Endothelial cell of umbilical vein (primary cell): Measurements from ENCODE around the gene AOC2. TPM values are rescaled to one million over a fixed set of nuclear protein-coding genes. Genes with fewer than 3 reads are reported as not detected.
A peak's percentile ranks its signal among the peaks of the same experiment; 100 is the strongest.

ENCODE experiments used
- BruUV-seq: library from RNA; stranded (reverse); fragments of 400-500 nt; replicated peaks from 2 replicates; lab custom pipeline; 2021; lab: Mats Ljungman, UMichigan
- CTCF ChIA-PET: fragments of 300-600, 350-600 bp; sonication (Branson Sonifier 250); formaldehyde crosslinking; loops from one replicate; lab custom pipeline; 2021; ENCODE audit warnings: antibody characterized with exemption, inconsistent platforms; lab: Charles Lee
- POLR2A ChIA-PET: fragments of 300-600, 350-600 bp; sonication (Branson Sonifier 250); formaldehyde crosslinking; loops from one replicate; lab custom pipeline; 2021; ENCODE audit warnings: antibody characterized with exemption, inconsistent platforms; lab: Charles Lee
- DNase-seq: peaks from one replicate; pipeline ENCODE4 v3.0.0-alpha.2; 2011; ENCODE audit warnings: low read depth, low spot score
- FAIRE-seq: peaks from 2 replicates; lab custom pipeline; 2011; peaks lifted over from hg19 to GRCh38; lab: Jason Lieb, UNC
- H2AFZ ChIP-seq: 2 replicates; pipeline ENCODE4 v1.6.0; 2012; ENCODE audit warnings: low read depth, low read length, control low read depth, inconsistent platforms
- H3K27ac ChIP-seq: 2 replicates; pipeline ENCODE4 v1.5.1; 2011; ENCODE audit warnings: low read depth, mild to moderate bottlenecking, control low read depth, low read length, moderate library complexity; ENCODE audit not compliant: insufficient read depth
- H3K27me3 ChIP-seq, 2 experiments: 2 replicates each; pipeline versions ENCODE4 v1.6.0 to v1.6.1; 2011; ENCODE audit warnings: low read length in 2 of 2, mixed read lengths in 1 of 2; ENCODE audit not compliant: control insufficient read depth in 2 of 2, insufficient read depth in 2 of 2
- H3K36me3 ChIP-seq, 2 experiments: 2 replicates in 1 of 2; 3 replicates in 1 of 2; pipeline ENCODE4 v1.5.1; 2011; ENCODE audit warnings: low read length in 2 of 2, mild to moderate bottlenecking in 1 of 2, moderate library complexity in 1 of 2; ENCODE audit not compliant: control insufficient read depth in 2 of 2, insufficient read depth in 2 of 2; ENCODE audit errors: extremely low read depth in 1 of 2
- H3K4me1 ChIP-seq: 3 replicates; pipeline ENCODE4 v1.5.1; 2011; ENCODE audit warnings: mild to moderate bottlenecking, low read length; ENCODE audit not compliant: control insufficient read depth, insufficient read depth; ENCODE audit errors: extremely low read depth
- H3K4me2 ChIP-seq: 2 replicates; pipeline ENCODE4 v1.6.1; 2011; ENCODE audit warnings: low read length, control low read depth, mixed read lengths; ENCODE audit not compliant: insufficient read depth
- H3K4me3 ChIP-seq, 3 experiments: fragments of 200-600 bp in 1 of 3; sonication (generic), shearing (Covaris generic) in 1 of 3; replicated peaks in 1 of 3; 2 replicates each; pipeline ENCODE4 v1.5.1; 2011 to 2016; ENCODE audit warnings: control low read depth in 3 of 3, low read length in 3 of 3, mild to moderate bottlenecking in 2 of 3, inconsistent platforms in 1 of 3, low read depth in 1 of 3, moderate library complexity in 1 of 3; ENCODE audit not compliant: insufficient read depth in 1 of 3
- H3K79me2 ChIP-seq: 2 replicates; pipeline ENCODE4 v1.6.0; 2012; ENCODE audit warnings: low read length, inconsistent platforms; ENCODE audit not compliant: control insufficient read depth, insufficient read depth
- H3K9ac ChIP-seq: replicated peaks from 2 replicates; pipeline ENCODE3; 2011; ENCODE audit warnings: low read length, control low read depth; ENCODE audit not compliant: insufficient read depth; ENCODE audit errors: extremely low read depth
- H3K9me1 ChIP-seq: replicated peaks from 3 replicates; pipeline ENCODE4 v1.6.0; 2011; ENCODE audit warnings: mild to moderate bottlenecking, low read length; ENCODE audit not compliant: control insufficient read depth, insufficient read depth; ENCODE audit errors: extremely low read depth
- H3K9me3 ChIP-seq: replicated peaks from 2 replicates; pipeline ENCODE4 v1.5.1; 2012; ENCODE audit warnings: low read length, inconsistent platforms; ENCODE audit not compliant: control insufficient read depth, insufficient read depth
- H4K20me1 ChIP-seq: replicated peaks from 2 replicates; pipeline ENCODE3; 2011; ENCODE audit warnings: mild to moderate bottlenecking, low read length; ENCODE audit not compliant: control insufficient read depth, insufficient read depth; ENCODE audit errors: extremely low read depth
- EZH2 ChIP-seq: IDR thresholded peaks from 2 replicates; pipeline ENCODE4 v1.6.1; 2012; ENCODE audit warnings: borderline replicate concordance, low read depth, mild to moderate bottlenecking, moderate library complexity, low read length, inconsistent platforms; ENCODE audit not compliant: severe bottlenecking
- FOS ChIP-seq: IDR thresholded peaks from 2 replicates; pipeline ENCODE4 v1.6.1; 2011; ENCODE audit warnings: mild to moderate bottlenecking, low read length, moderate library complexity, borderline replicate concordance; ENCODE audit not compliant: insufficient read depth
- GATA2 ChIP-seq: IDR thresholded peaks from 2 replicates; pipeline ENCODE4 v1.7.0; 2011; ENCODE audit warnings: low read depth, mild to moderate bottlenecking, moderate library complexity, mixed read lengths, low read length; ENCODE audit not compliant: insufficient read length, insufficient read depth
- JUN ChIP-seq: IDR thresholded peaks from 2 replicates; pipeline ENCODE4 v1.6.1; 2011; ENCODE audit warnings: borderline replicate concordance, low read depth; ENCODE audit not compliant: insufficient read length, insufficient read depth
- MAX ChIP-seq: IDR thresholded peaks from 2 replicates; pipeline ENCODE4 v1.6.1; 2011; ENCODE audit not compliant: insufficient read depth, insufficient read length
- MYC ChIP-seq: IDR thresholded peaks from one replicate; pipeline ENCODE4 v1.6.1; 2011; ENCODE audit warnings: mild to moderate bottlenecking, low read depth, low read length
- POLR2A ChIP-seq: IDR thresholded peaks from 2 replicates; pipeline ENCODE4 v1.6.1; 2012; ENCODE audit warnings: low read depth, mild to moderate bottlenecking, control low read depth, low read length
- POLR2AphosphoS5 ChIP-seq: IDR thresholded peaks from 2 replicates; pipeline ENCODE4 v1.6.1; 2012; ENCODE audit warnings: low read depth, mild to moderate bottlenecking, control low read depth, low read length, moderate library complexity; ENCODE audit not compliant: insufficient read depth
- dilution Hi-C: fragments of 300-500 bp; cut with MboI; formaldehyde crosslinking; loops from one replicate; pipeline ENCODE4 v1.15.0; 2019; ENCODE audit warnings: low sequenced_read_pairs; ENCODE audit not compliant: extremely low pct_ligation_motif_present
- intact Hi-C: fragments of 100-400 bp; cut with micrococcal nuclease; formaldehyde crosslinking; loops from one replicate; pipeline ENCODE4 v1.10.0; 2022
- polyA plus RNA-seq, 4 experiments: library from polyadenylated mRNA; depleted of rRNA in 3 of 4; stranded (reverse) in 3 of 4; unstranded in 1 of 4; fragments of >200 nt; gene quantifications; 2 replicates each; pipeline versions ENCODE4 v1.2.1 to v1.2.3, GENCODE V29; 2011 to 2012; ENCODE audit warnings: missing spikeins in 1 of 4
- total RNA-seq: library from RNA; stranded (reverse); gene quantifications from 2 replicates; pipeline ENCODE4 v1.2.3, GENCODE V29; 2021
- TF ChIP-seq, protein P1 (sequence below), 2 donors: IDR thresholded peaks; 1 replicate in 1 of 2; 2 replicates in 1 of 2; pipeline ENCODE4 v1.5.1; 2011; ENCODE audit warnings: low read length in 2 of 2, mild to moderate bottlenecking in 2 of 2, moderate library complexity in 2 of 2, control low read depth in 1 of 2, inconsistent platforms in 1 of 2, low read depth in 1 of 2; ENCODE audit not compliant: insufficient read depth in 1 of 2; ENCODE audit errors: extremely low read depth in 1 of 2

Gene AOC2
- total and polyA plus RNA-seq, 2 donors (not counting 3 experiments of a cell fraction or from before 2014, with no cell fraction given): 0.62 to 1.9 TPM

DNA sequence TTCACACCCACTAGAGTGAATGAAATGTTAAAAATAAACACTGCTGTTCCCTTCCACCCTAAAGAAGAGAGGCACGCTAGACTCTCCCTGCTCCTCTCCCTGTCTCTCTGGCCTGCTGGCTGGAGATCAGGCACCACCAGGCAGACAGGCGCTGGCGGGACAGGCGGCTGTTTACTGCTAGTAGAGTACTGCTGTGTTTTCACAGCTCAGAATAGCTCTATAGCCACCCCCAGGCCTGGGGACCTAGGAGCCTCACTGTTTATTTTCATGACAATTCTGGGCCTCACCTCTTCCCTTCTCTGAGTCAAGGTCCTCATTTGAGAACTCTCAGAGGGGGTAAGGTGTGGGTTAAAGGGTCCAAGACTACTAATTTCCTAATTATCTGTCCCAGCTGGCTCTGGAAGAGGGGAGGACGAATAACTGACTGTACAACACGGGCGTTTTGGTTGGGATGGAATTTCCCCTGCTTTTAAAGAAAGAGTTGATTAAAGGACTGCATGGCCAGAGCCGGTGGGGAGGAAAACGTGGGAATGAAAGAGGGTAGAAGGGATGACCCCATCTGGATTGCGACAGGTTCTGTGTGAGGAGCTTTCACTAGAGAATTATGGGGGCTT is 47.3 kb downstream of the AOC2 start:
- no peak overlapping the region for H3K27ac ChIP-seq
- H3K36me3 ChIP-seq: no peaks in the 10 kb centered on the region
- no peaks in the 10 kb centered on the region for H3K79me2 ChIP-seq
- FAIRE-seq: no peak
- no peak overlapping the region for H3K4me3 ChIP-seq
- ChIA-PET POLR2A (no interaction called here), CTCF (interaction anchor here (0.6 to 1.6 kb wide), 3 partner anchors 13 to 120 kb away, joined by 3 to 6 read pairs (median 4); no protein-coding TSS in a partner anchor)
- H3K9me3 ChIP-seq: no peaks in the 10 kb centered on the region
- peaks cover 25% of the 10 kb centered on the region for H3K4me1 ChIP-seq
- DNase-seq: no peak
- BruUV-seq: no TSS peak
- H3K9ac ChIP-seq: no peak overlapping the region
- no peaks in the 10 kb centered on the region for H4K20me1 ChIP-seq
- dilution Hi-C loops (no loop called here), intact Hi-C loops (no loop called here)
- no peak overlapping the region for H3K4me2 ChIP-seq
- no peaks in the 10 kb centered on the region for H3K27me3 ChIP-seq
- no peaks in the 10 kb centered on the region for H3K9me1 ChIP-seq
- H2AFZ ChIP-seq: peak overlapping the region; percentile 12
- no peak for TF ChIP-seq MAX
- TF ChIP-seq MYC: no peak
- TF ChIP-seq JUN: no peak
- TF ChIP-seq, protein P1, sequence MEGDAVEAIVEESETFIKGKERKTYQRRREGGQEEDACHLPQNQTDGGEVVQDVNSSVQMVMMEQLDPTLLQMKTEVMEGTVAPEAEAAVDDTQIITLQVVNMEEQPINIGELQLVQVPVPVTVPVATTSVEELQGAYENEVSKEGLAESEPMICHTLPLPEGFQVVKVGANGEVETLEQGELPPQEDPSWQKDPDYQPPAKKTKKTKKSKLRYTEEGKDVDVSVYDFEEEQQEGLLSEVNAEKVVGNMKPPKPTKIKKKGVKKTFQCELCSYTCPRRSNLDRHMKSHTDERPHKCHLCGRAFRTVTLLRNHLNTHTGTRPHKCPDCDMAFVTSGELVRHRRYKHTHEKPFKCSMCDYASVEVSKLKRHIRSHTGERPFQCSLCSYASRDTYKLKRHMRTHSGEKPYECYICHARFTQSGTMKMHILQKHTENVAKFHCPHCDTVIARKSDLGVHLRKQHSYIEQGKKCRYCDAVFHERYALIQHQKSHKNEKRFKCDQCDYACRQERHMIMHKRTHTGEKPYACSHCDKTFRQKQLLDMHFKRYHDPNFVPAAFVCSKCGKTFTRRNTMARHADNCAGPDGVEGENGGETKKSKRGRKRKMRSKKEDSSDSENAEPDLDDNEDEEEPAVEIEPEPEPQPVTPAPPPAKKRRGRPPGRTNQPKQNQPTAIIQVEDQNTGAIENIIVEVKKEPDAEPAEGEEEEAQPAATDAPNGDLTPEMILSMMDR (IDR thresholded peaks at IDR 0.05; ENCODE audit: extremely low read depth in 1 of 2, insufficient read depth in 1 of 2, low read depth in 1 of 2, low read length in 2 of 2): no peak
- no peak for TF ChIP-seq FOS
- TF ChIP-seq POLR2A: no peak
- TF ChIP-seq GATA2: no peak
- no peak for TF ChIP-seq POLR2AphosphoS5
- TF ChIP-seq EZH2: no peak
